ENCODE data around the gene MCHR2. TPM values are rescaled to one million over a fixed set of nuclear protein-coding genes. Genes with fewer than 3 reads are reported as not detected.
"Not testable (repeated sequence)": the region's sequence is repeated elsewhere in the genome, so short reads cannot be mapped to it uniquely, and the experiment has no call there.

MCHR2 gene
- total RNA-seq (not detected), polyA plus RNA-seq (not detected)
- long read RNA-seq, donor 1 = 0 reads
- long read RNA-seq, donor 2 = 0 reads

- intact Hi-C loops (cut with DNase I) = no loop called here
- Histone ChIP-seq H3K4me3 (ENCODE audit: low read length in 2 of 2) (no peak within 1 kb of the TSS), H3K36me3 (ENCODE audit: control insufficient read depth in 1 of 2, insufficient read depth in 2 of 2, low read length in 1 of 2) (no peaks in the 10 kb centered on the region), H3K27ac (ENCODE audit: low read depth in 1 of 2, low read length in 2 of 2) (no peak within 1 kb of the TSS), H3K4me1 (ENCODE audit: control insufficient read depth in 1 of 2, insufficient read depth in 2 of 2, low read length in 2 of 2) (no peaks in the 10 kb centered on the region), H3K9me3 (ENCODE audit: control insufficient read depth, low read length) (no peaks in the 10 kb centered on the region), H3K27me3 (ENCODE audit: control insufficient read depth in 1 of 2, insufficient read depth in 2 of 2, low read length in 1 of 2) (peaks cover 0 to 2% of the 10 kb centered on the region in 2 donors)
- DNase-seq (no peak), ATAC-seq (ENCODE audit: low FRiP score) (no peak)
- 2% methylated on average over 62 to 64 of the region's 64 CpGs for WGBS, 2 donors
These were observed at the start of gene MCHR2 for GRCh38 chr6:99993533-99994251. MCHR2 (minus strand) TSS chr6:99994223; CDS start chr6:99956147, 38,076 bp downstream.

DNA sequence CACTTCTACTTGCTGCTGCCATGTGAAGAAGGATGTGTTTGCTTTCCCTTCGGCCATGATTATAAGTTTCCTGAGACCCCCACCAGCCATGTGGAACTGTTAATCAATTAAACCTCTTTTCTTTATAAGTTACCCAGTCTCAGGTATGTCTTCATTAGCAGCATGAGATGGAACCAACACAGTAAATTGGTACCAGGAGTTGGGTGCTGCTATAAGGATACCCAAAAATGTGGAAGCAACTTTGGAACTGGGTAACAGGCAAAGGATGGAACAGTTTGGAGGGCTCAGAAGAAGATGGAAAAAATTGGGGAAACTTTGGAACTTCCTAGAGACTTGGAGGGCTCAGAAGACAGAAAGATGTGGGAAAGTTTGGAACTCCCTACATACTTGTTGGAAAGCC lies 44.5 kb upstream of the MCHR2 start:
- DNase-seq; ATAC-seq (ENCODE audit: low FRiP score); H3K4me1 ChIP-seq (ENCODE audit: control insufficient read depth in 1 of 2, insufficient read depth in 2 of 2, low read length in 2 of 2); H3K27ac ChIP-seq (ENCODE audit: low read depth in 1 of 2, low read length in 2 of 2); H3K4me3 ChIP-seq (ENCODE audit: low read length in 2 of 2); H3K27me3 ChIP-seq (ENCODE audit: control insufficient read depth in 1 of 2, insufficient read depth in 2 of 2, low read length in 1 of 2); H3K9me3 ChIP-seq (ENCODE audit: control insufficient read depth, low read length); H3K36me3 ChIP-seq (ENCODE audit: control insufficient read depth in 1 of 2, insufficient read depth in 2 of 2, low read length in 1 of 2); intact Hi-C loops (cut with DNase I): not testable (repeated sequence)
- 75 to 89% methylated on average over 1 of the region's 1 CpG for WGBS, 2 donors

DNA sequence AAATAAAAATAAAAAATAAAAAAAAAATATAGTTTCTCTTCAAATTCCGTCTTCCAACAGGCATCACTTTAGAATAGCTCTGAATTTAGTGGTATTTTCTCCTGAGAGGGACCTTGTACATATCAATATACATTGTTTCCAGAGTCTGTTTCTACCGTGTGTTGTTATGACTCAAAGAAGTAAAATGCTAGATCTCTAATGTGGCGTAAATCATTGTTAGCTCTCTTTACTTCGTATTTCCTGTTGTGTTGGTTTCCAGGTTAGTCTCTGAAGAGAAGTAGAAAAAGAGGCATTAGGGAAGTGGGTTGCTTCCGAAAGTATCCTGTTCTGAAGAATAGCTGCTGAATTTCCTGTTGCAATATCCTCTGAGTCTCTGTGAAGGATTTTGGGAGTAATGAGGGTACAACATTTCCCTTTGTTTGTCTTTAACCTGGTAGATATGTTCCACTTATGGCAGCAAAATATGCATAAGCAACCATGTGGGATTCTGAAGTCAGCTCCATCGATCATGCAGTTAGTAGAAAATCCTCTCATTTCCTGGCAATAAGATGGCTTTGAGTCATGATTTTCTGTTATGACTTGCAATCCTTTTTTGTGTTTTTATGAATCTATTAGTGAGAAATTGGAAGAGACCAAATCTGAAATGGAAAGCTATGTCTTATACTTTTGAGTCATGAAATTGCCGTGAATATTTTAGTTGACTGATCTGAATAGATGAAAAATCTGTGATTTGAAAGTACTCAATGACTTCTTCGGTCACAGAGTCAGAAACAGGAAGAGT lies 42.0 kb upstream of the MCHR2 start:
- no peak for ATAC-seq (ENCODE audit: low FRiP score)

GRCh38 chr6:100023798-100024197 lies 29.8 kb upstream of the MCHR2 start:
- Histone ChIP-seq H3K4me3 (ENCODE audit: low read length in 2 of 2) (no peak overlapping the region), H3K27me3 (ENCODE audit: control insufficient read depth in 1 of 2, insufficient read depth in 2 of 2, low read length in 1 of 2) (no peaks in the 10 kb centered on the region), H3K9me3 (ENCODE audit: control insufficient read depth, low read length) (no peaks in the 10 kb centered on the region), H3K36me3 (ENCODE audit: control insufficient read depth in 1 of 2, insufficient read depth in 2 of 2, low read length in 1 of 2) (no peaks in the 10 kb centered on the region), H3K4me1 (ENCODE audit: control insufficient read depth in 1 of 2, insufficient read depth in 2 of 2, low read length in 2 of 2) (no peaks in the 10 kb centered on the region), H3K27ac (ENCODE audit: low read depth in 1 of 2, low read length in 2 of 2) (no peak overlapping the region)
- intact Hi-C loops (cut with DNase I) = no loop called here
- no peak for DNase-seq
- ATAC-seq (ENCODE audit: low FRiP score) = no peak
- WGBS, 2 donors = 41 to 60% methylated on average over 2 of the region's 2 CpGs

More for the DNA sequence above, 42.0 kb upstream of the MCHR2 start:
- intact Hi-C loops (cut with DNase I) = no loop called here
- no peak for DNase-seq
- Histone ChIP-seq H3K27ac (ENCODE audit: low read depth in 1 of 2, low read length in 2 of 2) (no peak overlapping the region), H3K4me1 (ENCODE audit: control insufficient read depth in 1 of 2, insufficient read depth in 2 of 2, low read length in 2 of 2) (no peaks in the 10 kb centered on the region), H3K27me3 (ENCODE audit: control insufficient read depth in 1 of 2, insufficient read depth in 2 of 2, low read length in 1 of 2) (no peaks in the 10 kb centered on the region), H3K9me3 (ENCODE audit: control insufficient read depth, low read length) (peaks cover 5% of the 10 kb centered on the region), H3K4me3 (ENCODE audit: low read length in 2 of 2) (no peak overlapping the region), H3K36me3 (ENCODE audit: control insufficient read depth in 1 of 2, insufficient read depth in 2 of 2, low read length in 1 of 2) (no peaks in the 10 kb centered on the region)
- 73 to 76% methylated on average over 8 of the region's 8 CpGs for WGBS, 2 donors

DNA sequence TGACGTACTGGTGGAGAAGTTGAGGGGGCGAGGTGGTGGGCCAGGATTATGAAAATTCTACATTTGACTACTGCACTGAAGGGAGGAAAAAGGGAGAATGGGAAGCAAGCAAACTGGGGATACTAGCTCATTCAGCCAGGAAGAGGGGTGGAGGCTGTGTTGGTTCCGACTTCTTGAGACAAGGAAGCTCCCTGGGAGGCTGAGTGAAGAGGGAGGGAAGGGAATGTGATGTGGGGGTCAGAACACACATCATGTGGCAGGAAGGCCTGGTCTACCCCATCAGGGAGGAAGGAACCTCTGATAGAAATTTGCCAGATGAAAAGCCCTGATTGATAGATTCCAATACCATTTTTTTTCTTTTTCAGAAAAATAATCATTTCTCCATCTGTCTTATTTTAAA lies 28.8 kb upstream of the MCHR2 start:
- Histone ChIP-seq H3K4me1 (ENCODE audit: control insufficient read depth in 1 of 2, insufficient read depth in 2 of 2, low read length in 2 of 2) (no peaks in the 10 kb centered on the region), H3K27me3 (ENCODE audit: control insufficient read depth in 1 of 2, insufficient read depth in 2 of 2, low read length in 1 of 2) (no peaks in the 10 kb centered on the region), H3K9me3 (ENCODE audit: control insufficient read depth, low read length) (no peaks in the 10 kb centered on the region), H3K36me3 (ENCODE audit: control insufficient read depth in 1 of 2, insufficient read depth in 2 of 2, low read length in 1 of 2) (no peaks in the 10 kb centered on the region), H3K27ac (ENCODE audit: low read depth in 1 of 2, low read length in 2 of 2) (no peak overlapping the region), H3K4me3 (ENCODE audit: low read length in 2 of 2) (no peak overlapping the region)
- intact Hi-C loops (cut with DNase I) = no loop called here
- DNase-seq = no peak
- no peak for ATAC-seq (ENCODE audit: low FRiP score)
- WGBS, 2 donors = 79 to 81% methylated on average over 3 of the region's 3 CpGs

- peaks cover 0 to 3% of the 10 kb centered on the region in 2 donors for H3K27me3 ChIP-seq (ENCODE audit: control insufficient read depth in 1 of 2, insufficient read depth in 2 of 2, low read length in 1 of 2)
- no peak overlapping the region for H3K4me3 ChIP-seq (ENCODE audit: low read length in 2 of 2)
- intact Hi-C loops (cut with DNase I) = loop anchor here in 1 of 2 donors (10.0 kb wide), 1 partner anchor 476 kb away; no protein-coding TSS in a partner anchor
- H3K4me1 ChIP-seq (ENCODE audit: control insufficient read depth in 1 of 2, insufficient read depth in 2 of 2, low read length in 2 of 2) = no peaks in the 10 kb centered on the region
- WGBS, 2 donors = 84 to 86% methylated on average over 6 of the region's 6 CpGs
- no peaks in the 10 kb centered on the region for H3K36me3 ChIP-seq (ENCODE audit: control insufficient read depth in 1 of 2, insufficient read depth in 2 of 2, low read length in 1 of 2)
- ATAC-seq (ENCODE audit: low FRiP score) = no peak
- H3K27ac ChIP-seq (ENCODE audit: low read depth in 1 of 2, low read length in 2 of 2) = no peak overlapping the region
- no peaks in the 10 kb centered on the region for H3K9me3 ChIP-seq (ENCODE audit: control insufficient read depth, low read length)
- no peak for DNase-seq
These were observed 14.8 kb upstream of the MCHR2 start for GRCh38 chr6:100008857-100009256.

DNA sequence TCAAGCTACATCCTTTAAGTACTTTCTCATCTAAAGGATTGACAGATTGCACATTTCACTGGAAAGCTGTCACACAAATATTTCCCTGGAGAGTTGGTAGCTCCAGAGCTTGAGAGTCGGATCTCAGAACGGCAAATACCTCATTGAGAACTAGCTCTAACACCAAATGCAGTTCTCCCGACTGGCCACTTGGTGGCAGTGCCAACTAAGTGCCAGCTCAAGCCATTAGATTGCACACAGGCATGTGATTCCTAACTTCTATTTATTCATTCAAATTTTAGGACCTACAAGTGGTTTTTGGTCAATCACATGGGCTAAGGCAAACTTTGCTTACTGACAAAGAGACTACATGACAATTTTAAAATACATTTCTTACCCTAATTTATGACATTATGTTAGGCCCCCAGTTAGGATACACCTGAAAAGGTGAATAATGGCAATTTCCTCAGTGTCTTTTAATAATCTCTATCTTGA lies 7.9 kb upstream of the MCHR2 start:
- Histone ChIP-seq H3K27ac (ENCODE audit: low read depth in 1 of 2, low read length in 2 of 2) (no peak overlapping the region), H3K9me3 (ENCODE audit: control insufficient read depth, low read length) (no peaks in the 10 kb centered on the region), H3K27me3 (ENCODE audit: control insufficient read depth in 1 of 2, insufficient read depth in 2 of 2, low read length in 1 of 2) (no peaks in the 10 kb centered on the region), H3K36me3 (ENCODE audit: control insufficient read depth in 1 of 2, insufficient read depth in 2 of 2, low read length in 1 of 2) (no peaks in the 10 kb centered on the region), H3K4me3 (ENCODE audit: low read length in 2 of 2) (no peak overlapping the region), H3K4me1 (ENCODE audit: control insufficient read depth in 1 of 2, insufficient read depth in 2 of 2, low read length in 2 of 2) (no peaks in the 10 kb centered on the region)
- DNase-seq = no peak
- ATAC-seq (ENCODE audit: low FRiP score) = peak; percentile 77
- intact Hi-C loops (cut with DNase I) = loop anchor here (5.0 to 10.0 kb wide), 4 partner anchors 95 to 675 kb away; no protein-coding TSS in a partner anchor
- 0% methylated on average over 3 of the region's 3 CpGs for WGBS, 2 donors

DNA sequence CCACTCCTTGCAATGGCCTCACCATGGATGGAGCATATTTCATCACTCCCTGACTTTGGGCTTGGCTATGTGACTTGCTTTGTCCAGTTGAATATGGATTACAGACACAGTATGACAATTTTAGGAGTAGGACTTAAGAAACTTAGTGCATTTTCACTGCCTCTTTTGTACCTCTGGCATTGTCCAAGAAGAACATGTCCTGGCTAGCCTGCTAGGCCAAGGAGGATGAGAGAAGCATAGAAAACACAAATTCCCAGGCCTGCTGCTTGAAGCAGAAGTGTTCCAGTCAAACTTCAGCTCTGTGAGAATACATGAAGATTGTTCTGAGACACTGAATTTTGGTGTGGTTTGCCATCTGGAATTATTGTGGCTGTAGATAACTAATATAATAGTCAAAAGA lies 3.1 kb upstream of the MCHR2 start:
- Histone ChIP-seq H3K36me3 (ENCODE audit: control insufficient read depth in 1 of 2, insufficient read depth in 2 of 2, low read length in 1 of 2) (no peaks in the 10 kb centered on the region), H3K27me3 (ENCODE audit: control insufficient read depth in 1 of 2, insufficient read depth in 2 of 2, low read length in 1 of 2) (peaks cover 0 to 2% of the 10 kb centered on the region in 2 donors), H3K4me3 (ENCODE audit: low read length in 2 of 2) (no peak overlapping the region), H3K27ac (ENCODE audit: low read depth in 1 of 2, low read length in 2 of 2) (no peak overlapping the region), H3K9me3 (ENCODE audit: control insufficient read depth, low read length) (no peaks in the 10 kb centered on the region), H3K4me1 (ENCODE audit: control insufficient read depth in 1 of 2, insufficient read depth in 2 of 2, low read length in 2 of 2) (no peaks in the 10 kb centered on the region)
- intact Hi-C loops (cut with DNase I) = no loop called here
- no peak for DNase-seq
- ATAC-seq (ENCODE audit: low FRiP score) = no peak

Measured in aorta (tissue), 5 donors.